Testis (tissue), 2 donors: ENCODE results near the gene SLC29A3.

Source experiments
- CTCF ChIP-seq, 3 experiments: fragments of 450-650 bp in 2 of 3; fragments of 200-600 bp in 1 of 3; sonication (generic) in 1 of 3; IDR thresholded peaks; one replicate each; pipeline ENCODE4 v1.5.1; 2016 to 2019; ENCODE audit warnings: antibody characterized with exemption in 3 of 3, mild to moderate bottlenecking in 2 of 3, moderate library complexity in 1 of 3
- POLR2A ChIP-seq: fragments of 450-650 bp; IDR thresholded peaks from one replicate; pipeline ENCODE4 v1.6.1; 2017; ENCODE audit warnings: antibody characterized with exemption, mild to moderate bottlenecking, moderate library complexity

- TF ChIP-seq CTCF (IDR thresholded peaks at IDR 0.05): no peak
- no peak for TF ChIP-seq POLR2A
These were observed 53.9 kb downstream of the SLC29A3 start for GRCh38 chr10:71372882-71373495.
